Measurements from ENCODE around the gene HOXA6.

DNA sequence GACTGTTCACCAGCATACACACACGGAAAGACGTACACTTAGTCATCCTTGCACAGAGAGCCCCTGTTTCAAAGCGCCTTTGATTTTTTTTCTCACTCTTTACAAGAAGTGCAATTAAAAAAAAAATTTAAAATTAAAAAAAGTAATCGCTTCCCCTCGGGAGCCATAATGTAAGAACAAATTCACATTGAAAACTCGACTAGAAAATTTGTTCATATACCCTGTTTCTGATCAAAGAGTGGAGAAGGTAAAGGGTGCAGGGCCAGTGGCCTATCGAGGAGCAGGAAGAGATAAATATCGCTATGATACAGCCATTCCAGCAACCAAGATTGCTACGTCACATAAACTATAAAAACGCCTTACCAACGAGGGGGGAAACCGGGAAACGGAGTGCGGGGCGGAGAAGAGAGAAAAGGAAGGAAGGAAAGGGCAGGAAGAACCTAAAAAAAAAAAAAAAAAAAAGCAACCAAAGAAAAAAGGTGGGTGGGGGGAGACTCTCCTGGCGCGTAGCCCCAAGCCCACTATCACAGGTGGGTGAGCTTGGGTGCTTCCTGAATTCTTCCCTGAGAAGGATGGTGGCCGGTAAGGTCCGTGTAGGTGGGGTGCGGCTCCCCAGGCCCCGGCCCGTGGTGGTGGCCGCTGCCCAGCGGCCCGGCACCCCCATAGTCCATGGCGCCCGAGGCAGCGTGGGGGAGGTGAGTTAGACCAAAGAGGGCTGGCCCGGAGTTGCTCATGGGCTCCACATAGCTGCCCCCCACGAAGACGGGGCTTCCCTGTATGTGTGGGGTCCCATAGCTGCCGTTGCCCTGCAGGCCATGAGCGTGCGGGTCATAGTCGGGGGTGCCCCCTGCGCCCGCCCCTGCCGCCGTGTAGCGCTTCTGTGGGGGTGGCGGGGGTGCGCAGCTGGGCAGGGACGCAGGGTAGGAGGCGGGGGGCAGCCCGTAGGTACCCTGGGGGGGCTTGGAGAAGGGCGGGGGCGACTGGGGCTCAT lies 39.9 kb downstream of the HOXA6 start:
- no peak for TF ChIP-seq POLR2AphosphoS5 (IDR thresholded peaks at IDR 0.05; ENCODE audit: low read depth, low read length)
- TF ChIP-seq TAF1 (IDR thresholded peaks at IDR 0.05; ENCODE audit: borderline replicate concordance, low read depth, low read length): no peak

All from GM12892 (cell line).